ENCODE results near the gene CTDSPL2.
"Not testable (repeated sequence)": the region's sequence is repeated elsewhere in the genome, so short reads cannot be mapped to it uniquely, and the experiment has no call there.

CTDSPL2 gene

GRCh38 chr15:44426975-44427755 lies at the start of gene CTDSPL2:
Gene CTDSPL2, plus strand, starts transcription at chr15:44427629. Its CDS starts 31,386 bp downstream, at chr15:44459015.
- DNase-seq = peak; percentile 99

- DNase-seq = peak; percentile 17
Measured at GRCh38 chr15:44381236-44381635, 46.2 kb upstream of the CTDSPL2 start.

- DNase-seq = no peak
Measured at GRCh38 chr15:44385344-44385942, 42.0 kb upstream of the CTDSPL2 start.

- peak; percentile 28 for DNase-seq
Measured at GRCh38 chr15:44394062-44394461, 33.4 kb upstream of the CTDSPL2 start.

GRCh38 chr15:44394562-44394961 lies 32.9 kb upstream of the CTDSPL2 start:
- no peak for DNase-seq

GRCh38 chr15:44397869-44398268 lies 29.6 kb upstream of the CTDSPL2 start:
- DNase-seq = no peak

GRCh38 chr15:44414001-44414400 lies 13.4 kb upstream of the CTDSPL2 start:
- no peak for DNase-seq

GRCh38 chr15:44427756-44428724 lies 611 bp downstream of the CTDSPL2 start:
- DNase-seq = no peak

- peak; percentile 31 for DNase-seq
Measured at GRCh38 chr15:44435893-44436667, 8.7 kb downstream of the CTDSPL2 start.

GRCh38 chr15:44438402-44438801 lies 11.0 kb downstream of the CTDSPL2 start:
- no peak for DNase-seq

- no peak for DNase-seq
Measured at GRCh38 chr15:44441095-44441501, 13.7 kb downstream of the CTDSPL2 start.

- DNase-seq = no peak
Measured at GRCh38 chr15:44443515-44443914, 16.1 kb downstream of the CTDSPL2 start.

- no peak for DNase-seq
Measured at GRCh38 chr15:44447772-44448376, 20.4 kb downstream of the CTDSPL2 start.

- DNase-seq = no peak
Measured at GRCh38 chr15:44450172-44450571, 22.7 kb downstream of the CTDSPL2 start.

- DNase-seq = not testable (repeated sequence)
Measured at GRCh38 chr15:44453578-44454283, 26.3 kb downstream of the CTDSPL2 start.

GRCh38 chr15:44458429-44458828 lies 31.0 kb downstream of the CTDSPL2 start:
- DNase-seq = no peak

GRCh38 chr15:44468709-44469385 lies 41.4 kb downstream of the CTDSPL2 start:
- DNase-seq = peak; percentile 68

GRCh38 chr15:44471885-44472455 lies 44.5 kb downstream of the CTDSPL2 start:
- DNase-seq = peak; percentile 34

- no peak for DNase-seq
Measured at GRCh38 chr15:44479343-44479742, 51.9 kb downstream of the CTDSPL2 start.

- no peak for DNase-seq
Measured at GRCh38 chr15:44482090-44482489, 54.7 kb downstream of the CTDSPL2 start.
